Measurements from ENCODE around the gene TOR1AIP2. TPM values are rescaled to one million over a fixed set of nuclear protein-coding genes. Genes with fewer than 3 reads are reported as not detected.

The TOR1AIP2 gene
- total and polyA plus RNA-seq, 7 donors, result 4.2 to 47.9 (median 43.2) TPM

GRCh38 chr1:179793281-179793680, 84.3 kb downstream of the TOR1AIP2 start:
- Histone ChIP-seq H3K27ac (no peak overlapping the region), H3K4me1 (peaks cover 0 to 2% (median 0%) of the 10 kb centered on the region in 4 donors), H3K9me3 (no peaks in the 10 kb centered on the region), H3K36me3 (no peaks in the 10 kb centered on the region), H3K27me3 (no peaks in the 10 kb centered on the region), H3K4me3 (no peak overlapping the region)
- peak; percentile 17 for DNase-seq
- WGBS, 2 donors, result 93 to 94% methylated on average over 4 of the region's 4 CpGs
- TF ChIP-seq POLR2A (IDR thresholded peaks at IDR 0.05) (no peak), EP300 (IDR thresholded peaks at IDR 0.05) (no peak), POLR2AphosphoS5 (IDR thresholded peaks at IDR 0.05) (no peak), CTCF (IDR thresholded peaks at IDR 0.05) (no peak)
- intact Hi-C loops (cut with DNase I), result no loop called here

Other genes starting within 250 kb of the TOR1AIP2 start
- 1 to 10 TPM in 3 of 4 donors, under 1 TPM in 1; 0.36 to 2.4 (median 1.4) TPM for gene FAM163A, start 134.5 kb downstream of the TOR1AIP2 start, total RNA-seq
- gene FAM163A, start 134.5 kb downstream of the TOR1AIP2 start, polyA plus RNA-seq, result 1 to 10 TPM in 1 of 3 donors, under 1 TPM in 1, not detected in 1; 0.60 to 1.1 TPM
- 100 to 1,000 TPM; 117 to 152 (median 126) TPM for gene TOR1AIP1, start 4.5 kb upstream of the TOR1AIP2 start, total RNA-seq
- 10 to 100 TPM; 13.2 to 21.1 (median 13.2) TPM for gene TOR1AIP1, start 4.5 kb upstream of the TOR1AIP2 start, polyA plus RNA-seq
- gene CEP350, start 77.0 kb upstream of the TOR1AIP2 start, total RNA-seq, result 10 to 100 TPM; 45.2 to 67.6 (median 57.8) TPM
- 10 to 100 TPM in 1 of 3 donors, 1 to 10 TPM in 2; 3.2 to 11.6 (median 4.2) TPM for gene CEP350, start 77.0 kb upstream of the TOR1AIP2 start, polyA plus RNA-seq